Lung microvascular endothelial cell (primary cell): ENCODE measurements around the gene AIM2. TPM values are rescaled to one million over a fixed set of nuclear protein-coding genes. Genes with fewer than 3 reads are reported as not detected.

Experiments
- DNase-seq, 2 donors: peaks; one replicate each; pipeline versions ENCODE4 v3.0.0 to v3.0.0-alpha.2; 2010; ENCODE audit warnings: low read depth in 2 of 2
- total RNA-seq: library from RNA; depleted of rRNA; stranded (reverse); fragments of >200 nt; gene quantifications from 2 replicates; pipeline ENCODE4 v1.2.1, GENCODE V29; 2014

Gene AIM2
- total RNA-seq, 1 donor from 2014 or later: not detected

DNA sequence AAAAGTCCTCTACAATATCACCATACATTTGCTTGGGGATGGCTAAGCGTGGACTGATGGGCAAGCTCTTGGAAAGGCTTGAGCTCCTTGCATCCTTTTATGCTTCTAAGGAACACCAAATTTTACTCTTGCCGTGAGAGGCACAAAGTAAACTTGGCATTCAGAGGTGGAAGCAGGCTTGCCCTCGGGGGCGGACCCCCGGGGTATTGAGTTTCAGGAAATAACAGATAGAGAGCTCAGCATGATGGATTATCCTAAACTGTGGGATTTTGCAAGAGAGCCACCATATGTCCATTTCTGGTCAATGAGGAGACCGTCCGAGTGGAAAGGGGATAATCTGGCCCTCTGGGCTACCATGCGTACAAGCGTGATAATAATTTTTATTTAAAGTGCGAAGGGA lies 52.8 kb downstream of the AIM2 start:
- no peak for DNase-seq

DNA sequence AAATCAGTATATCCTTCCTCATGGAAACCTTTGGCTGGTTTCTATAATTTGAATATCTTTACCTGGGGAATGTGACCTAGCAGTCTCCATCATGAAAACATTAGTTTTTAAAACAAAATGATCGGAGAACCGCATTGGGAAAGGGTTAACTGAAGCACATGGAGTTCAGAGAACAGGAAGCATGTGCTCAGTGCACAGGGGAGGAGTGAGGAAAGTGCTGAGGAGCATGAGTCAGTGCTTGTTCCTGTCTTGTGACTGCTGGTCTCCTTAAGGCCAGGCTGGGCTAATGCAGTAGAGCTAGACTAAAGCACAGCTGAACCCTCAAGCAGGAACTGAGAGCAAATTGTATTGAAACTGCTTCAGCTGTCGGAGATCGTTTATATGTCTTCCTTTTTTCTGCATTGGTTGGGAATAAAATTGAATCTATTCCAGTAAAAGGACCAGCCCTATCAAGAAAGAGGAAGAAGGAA lies 61.1 kb downstream of the AIM2 start:
- DNase-seq: peak in 1 of 2 donors; percentile 98

DNA sequence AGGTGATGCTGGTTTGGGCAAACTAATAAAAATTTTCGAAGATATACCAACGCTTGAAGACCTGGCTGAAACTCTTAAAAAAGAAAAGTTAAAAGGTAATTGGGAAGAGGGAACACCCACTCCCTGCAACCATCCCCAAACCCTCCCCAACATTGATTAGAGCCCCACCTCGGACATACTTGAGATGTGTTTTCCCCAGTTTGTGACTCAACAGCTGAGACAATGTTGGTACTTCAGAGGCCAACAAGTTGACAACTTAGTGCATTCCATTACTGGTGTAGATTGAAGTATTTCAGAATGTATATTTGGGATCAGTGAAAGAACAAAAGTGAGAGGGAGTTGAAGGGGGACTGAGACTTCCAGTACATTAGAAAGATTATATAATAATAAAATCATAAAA lies 61.7 kb downstream of the AIM2 start:
- peak in 1 of 2 donors; percentile 20 for DNase-seq

DNA sequence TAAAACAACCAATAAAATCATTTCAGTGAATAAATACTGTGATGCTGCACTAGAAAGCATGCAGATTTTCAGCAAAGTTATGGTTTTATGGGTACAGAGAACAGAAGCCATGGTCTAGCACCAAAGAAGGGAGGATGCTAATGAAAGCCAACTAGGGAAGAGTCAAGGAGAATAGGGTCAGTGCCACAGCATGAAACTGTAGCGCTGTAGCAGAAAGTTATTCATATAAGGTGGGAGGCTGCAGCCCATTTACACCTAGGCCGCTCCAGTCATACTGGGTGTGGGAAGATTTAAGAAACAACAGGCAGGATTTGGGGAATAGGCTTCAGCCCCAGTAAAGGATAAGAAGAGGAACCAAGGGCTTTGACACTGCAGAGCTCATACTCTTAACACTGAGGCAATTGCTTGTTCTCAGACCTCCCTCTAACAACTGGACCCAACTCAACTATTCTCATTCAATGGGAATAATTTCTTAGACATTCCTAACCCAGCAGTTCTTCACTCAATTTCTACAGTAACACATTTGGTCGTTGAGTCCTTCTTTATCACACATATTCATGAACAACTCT lies 62.5 kb downstream of the AIM2 start:
- no peak for DNase-seq

DNA sequence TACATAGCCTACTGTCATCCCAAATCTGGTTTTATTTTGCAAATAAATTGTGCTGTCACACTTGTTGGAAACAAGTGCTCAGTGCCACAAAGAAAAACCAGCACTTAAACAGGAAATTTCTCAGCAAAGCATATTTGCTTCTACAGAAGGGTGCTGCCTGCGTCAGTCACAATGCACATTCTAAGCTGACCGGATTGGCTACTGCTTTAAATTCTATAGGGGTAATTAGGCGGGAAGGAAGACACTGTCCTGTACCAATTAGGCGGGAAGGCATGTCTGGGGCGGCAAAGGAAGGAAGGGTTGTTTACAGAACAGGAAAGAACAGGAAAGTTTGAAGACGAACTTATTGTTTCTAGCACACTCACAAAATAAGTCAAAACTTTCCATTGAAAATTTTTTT lies 64.1 kb downstream of the AIM2 start:
- peak; percentile 59 to 81 for DNase-seq

Other genes starting within 250 kb of the AIM2 start
- gene MNDA, start 245.4 kb downstream of the AIM2 start, total RNA-seq: not detected in 2 replicates
- not detected in 2 replicates for gene PYHIN1, start 145.2 kb downstream of the AIM2 start, total RNA-seq
- 33.9 and 51.2 TPM in 2 replicates for gene IFI16, start 66.9 kb downstream of the AIM2 start, total RNA-seq
- gene CADM3, start 94.8 kb upstream of the AIM2 start, total RNA-seq: under 0.01 and 0.40 TPM in 2 replicates
- gene ACKR1, start 128.1 kb upstream of the AIM2 start, total RNA-seq: under 0.01 TPM in 1 of 2 replicates, not detected in the other
- not detected in 2 replicates for gene FCER1A, start 225.6 kb upstream of the AIM2 start, total RNA-seq